Activated effector memory CD4-positive, alpha-beta T cell treated with anti-CD3 and anti-CD28 coated beads, Interleukin-2, amount 50 U/mL, for 16 hours (primary cell): ENCODE measurements around the gene C15orf39.

ENCODE experiments used
- DNase-seq: peaks from one replicate; pipeline ENCODE4 v3.0.0-alpha.2; 2020

C15orf39 gene

DNA sequence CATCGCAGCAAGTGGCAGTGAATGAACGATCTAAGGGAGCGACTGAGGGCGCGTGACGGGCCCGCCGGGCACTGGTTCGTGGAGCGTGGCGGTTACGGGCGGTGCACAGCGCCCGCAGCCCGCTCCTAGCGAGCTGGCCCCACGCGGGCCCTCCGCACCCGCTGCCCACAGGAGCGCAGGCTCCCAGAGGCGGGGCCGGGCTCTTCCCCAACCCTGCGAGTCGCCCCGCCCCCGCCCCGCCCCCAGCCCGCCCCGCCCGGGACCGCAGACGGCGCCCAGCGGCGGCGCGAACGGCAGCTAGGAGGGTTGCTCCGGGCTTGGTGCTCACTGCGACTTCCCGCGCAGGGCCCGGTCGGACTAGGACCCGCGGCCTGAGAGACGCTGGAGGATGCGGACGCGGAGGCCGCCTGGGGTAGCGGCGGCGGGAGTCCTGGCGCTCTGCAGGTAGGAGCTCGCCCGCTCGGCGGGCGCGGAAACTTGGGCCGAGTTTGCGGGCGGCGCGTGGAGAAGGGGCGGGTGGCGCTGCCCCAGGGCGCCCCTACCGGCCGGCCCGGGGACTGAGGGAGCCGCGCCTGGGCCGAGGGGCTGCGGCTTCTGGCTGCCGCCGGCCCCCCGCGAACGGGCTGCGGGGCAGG is at the start of gene C15orf39:
Gene C15orf39 (plus strand): TSS at position 267 of the 635 bp plus-strand sequence. CDS start 4,167 bp downstream, outside the sequence.
- DNase-seq, result peak; percentile 91

DNA sequence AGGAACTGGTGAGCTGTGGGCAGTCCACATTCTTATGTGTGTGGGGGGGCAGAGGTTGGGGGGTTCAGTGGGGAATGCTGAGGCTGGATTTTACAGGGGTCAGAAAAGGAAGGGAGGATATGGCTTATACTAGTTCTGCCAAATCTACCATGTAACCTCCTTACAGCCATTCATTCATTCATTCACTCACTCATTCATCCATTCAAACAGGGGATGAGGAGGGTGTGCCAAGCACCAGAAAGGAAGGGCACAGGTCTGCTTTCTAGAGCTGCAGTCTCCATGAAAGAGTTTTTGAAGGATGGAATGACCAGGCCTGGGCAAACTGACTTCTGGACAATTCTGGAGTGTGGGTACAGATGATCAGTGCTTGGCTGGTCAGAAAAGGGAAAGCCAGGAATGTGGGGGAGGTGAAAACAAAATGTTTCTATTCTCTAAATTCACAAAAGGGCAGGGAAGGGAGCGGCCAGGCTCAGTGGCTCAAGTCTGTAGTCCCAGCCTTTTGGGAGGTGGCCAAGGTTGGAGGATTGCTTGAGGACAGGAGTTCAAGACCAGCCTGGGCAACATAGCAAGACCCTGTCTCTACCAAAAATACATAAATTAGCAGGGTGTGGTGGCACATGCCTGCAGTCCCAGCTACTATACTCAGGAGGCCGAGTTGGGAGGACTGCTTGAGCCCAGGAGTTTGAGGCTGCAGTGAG is 49.2 kb upstream of the C15orf39 start:
- no peak for DNase-seq

GRCh38 chr15:75153087-75153486 is 48.6 kb upstream of the C15orf39 start:
- no peak for DNase-seq

DNA sequence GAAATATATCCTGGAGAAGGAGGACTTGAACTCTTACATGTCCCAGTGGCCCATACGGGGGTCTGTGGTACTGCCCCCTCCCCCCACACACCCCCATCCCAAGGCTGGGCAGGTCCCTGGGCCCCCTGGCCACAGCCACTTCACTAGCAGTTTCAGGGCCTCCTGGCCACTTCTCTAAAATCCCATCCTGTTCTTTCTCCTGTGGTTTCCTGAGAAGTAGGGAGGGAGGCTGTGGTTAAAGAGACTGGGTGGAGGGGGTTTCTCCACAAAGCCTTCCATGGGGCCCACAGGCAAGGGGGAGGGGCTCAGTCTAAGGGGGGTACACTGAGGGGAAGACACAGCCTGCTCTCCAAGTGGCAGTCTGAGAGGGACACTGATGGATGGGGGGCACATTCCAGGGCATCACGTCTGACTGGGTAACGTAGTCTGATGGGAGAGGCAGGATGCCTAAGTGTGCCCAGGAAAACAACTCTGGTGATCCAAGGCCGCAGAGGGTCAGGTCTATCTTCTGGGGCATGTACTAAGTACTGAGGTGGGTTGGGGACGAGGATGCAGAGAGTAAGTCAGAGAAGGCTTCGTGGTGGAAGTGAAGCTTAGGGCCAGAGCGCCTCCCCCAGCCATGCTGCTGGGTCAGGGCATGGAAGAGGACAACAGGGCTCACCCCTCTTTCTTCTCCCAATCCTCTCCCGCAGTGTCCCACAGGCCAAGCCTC is 48.0 kb upstream of the C15orf39 start:
- DNase-seq, result peak; percentile 25

- peak; percentile 47 for DNase-seq
These were observed 47.1 kb upstream of the C15orf39 start for GRCh38 chr15:75154461-75155062.

- DNase-seq, result no peak
These were observed 45.1 kb upstream of the C15orf39 start for GRCh38 chr15:75156326-75157215.

DNA sequence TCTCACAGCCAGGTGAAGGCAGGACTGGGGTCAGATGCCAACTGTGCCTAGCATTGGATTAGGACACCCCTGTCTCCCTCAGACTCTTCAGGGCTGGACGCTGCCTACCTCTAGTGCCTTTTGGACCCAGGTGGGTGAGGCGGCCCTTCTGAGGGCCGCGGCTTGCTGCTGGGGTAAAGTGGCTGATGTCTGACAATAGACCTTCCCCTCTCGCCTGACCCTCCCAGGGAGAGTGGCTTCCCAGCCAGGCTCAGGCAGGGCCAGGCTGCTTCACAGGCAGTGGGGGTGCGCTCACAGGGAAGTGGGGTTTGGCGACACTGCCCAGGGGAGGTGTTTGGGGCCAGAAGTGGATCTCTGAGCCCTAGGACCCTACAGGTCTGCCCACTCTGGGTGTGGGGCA is 43.3 kb upstream of the C15orf39 start:
- no peak for DNase-seq

GRCh38 chr15:75159244-75159643 is 42.4 kb upstream of the C15orf39 start:
- no peak for DNase-seq

GRCh38 chr15:75161106-75161916 is 40.4 kb upstream of the C15orf39 start:
- peak; percentile 34 for DNase-seq

GRCh38 chr15:75161917-75162414 is 39.7 kb upstream of the C15orf39 start:
- peak; percentile 12 for DNase-seq

- peak; percentile 19 for DNase-seq
These were observed 38.5 kb upstream of the C15orf39 start for GRCh38 chr15:75163150-75163564.

GRCh38 chr15:75164625-75165350 is 36.9 kb upstream of the C15orf39 start:
- DNase-seq, result peak; percentile 1

- peak; percentile 8 for DNase-seq
These were observed 35.1 kb upstream of the C15orf39 start for GRCh38 chr15:75166489-75167063.

DNA sequence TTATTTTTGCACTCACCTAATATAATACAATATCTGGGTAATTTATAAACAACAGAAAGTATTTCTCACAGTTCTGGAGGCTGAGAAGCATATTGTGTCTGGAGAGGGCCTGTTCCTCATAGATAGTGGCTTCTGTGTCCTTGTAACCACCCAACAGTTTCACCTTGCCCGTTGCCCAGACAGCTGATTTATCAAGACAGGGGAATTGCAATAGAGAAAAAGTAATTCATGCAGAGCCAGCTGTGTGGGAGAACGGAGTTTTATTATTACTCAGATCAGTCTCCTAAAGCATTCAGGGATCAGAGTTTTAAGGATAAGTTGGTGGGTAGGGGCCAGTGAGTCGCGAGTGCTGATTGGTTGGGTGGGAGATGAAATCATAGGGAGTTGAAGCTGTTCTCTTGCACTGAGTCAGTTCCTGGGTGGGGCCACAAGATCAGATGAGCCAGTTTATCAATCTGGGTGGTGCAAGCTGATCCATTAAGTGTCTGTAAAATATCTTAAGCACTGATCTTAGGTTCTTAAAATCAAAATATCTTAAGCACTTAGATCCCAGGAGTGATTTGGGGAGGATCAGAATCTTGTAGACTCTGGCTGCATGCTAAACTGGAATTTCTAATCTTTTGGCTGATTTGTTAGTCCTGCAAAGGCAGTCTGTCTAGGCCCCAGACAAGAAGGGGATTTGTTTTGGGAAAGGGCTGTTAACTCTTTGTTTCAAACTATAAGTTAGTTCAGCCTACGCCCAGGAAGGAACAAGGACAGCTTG is 33.9 kb upstream of the C15orf39 start:
- peak; percentile 62 for DNase-seq

DNA sequence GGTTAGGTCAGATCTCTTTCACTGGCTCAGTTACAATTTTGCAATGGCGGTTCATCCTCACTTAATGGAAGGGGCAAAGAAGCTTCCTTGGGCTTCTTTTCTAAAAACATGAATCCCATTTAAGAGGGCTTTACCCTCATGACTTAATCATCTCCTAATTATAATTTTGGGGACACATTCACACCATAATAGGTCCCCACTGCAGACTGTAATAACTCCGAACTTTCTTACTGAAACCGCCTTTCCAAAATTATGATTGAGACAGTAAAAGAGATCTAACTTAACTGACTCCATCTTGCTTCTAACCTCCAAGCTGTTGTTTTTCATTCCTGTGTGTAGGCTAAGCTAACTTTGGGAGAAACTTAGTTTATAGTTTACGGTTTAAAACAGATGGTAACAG is 33.3 kb upstream of the C15orf39 start:
- no peak for DNase-seq

- DNase-seq, result no peak
These were observed 31.5 kb upstream of the C15orf39 start for GRCh38 chr15:75170203-75170602.

GRCh38 chr15:75170711-75171341 is 30.9 kb upstream of the C15orf39 start:
- DNase-seq, result peak; percentile 41

- peak; percentile 59 for DNase-seq
These were observed 30.3 kb upstream of the C15orf39 start for GRCh38 chr15:75171408-75171807.

GRCh38 chr15:75172284-75172820 is 29.3 kb upstream of the C15orf39 start:
- peak; percentile 19 for DNase-seq
